HG02588 (cell line): Measurements from ENCODE around the gene SMG7.

ENCODE experiments used
- ATAC-seq: cut with Tn5 transposase; IDR thresholded peaks from one replicate; pipeline ENCODE4 v1.9.1; 2021; ENCODE audit warnings: mild to moderate bottlenecking, moderate library complexity; ENCODE audit not compliant: unreplicated experiment

The SMG7 gene

GRCh38 chr1:183466781-183467180, 5.5 kb upstream of the SMG7 start:
- ATAC-seq = no peak

GRCh38 chr1:183467687-183468086, 4.6 kb upstream of the SMG7 start:
- no peak for ATAC-seq

- peak; percentile 39 for ATAC-seq
Measured at GRCh38 chr1:183470147-183470960, 1.9 kb upstream of the SMG7 start.

- peak; percentile 26 for ATAC-seq
Measured at GRCh38 chr1:183470961-183471742, 1.1 kb upstream of the SMG7 start.

- peak; percentile 46 for ATAC-seq
Measured at GRCh38 chr1:183471743-183472487, 384 bp upstream of the SMG7 start.

- ATAC-seq = no peak
Measured at GRCh38 chr1:183473217-183473536, 878 bp downstream of the SMG7 start.

GRCh38 chr1:183476081-183476480, 3.8 kb downstream of the SMG7 start:
- no peak for ATAC-seq

- no peak for ATAC-seq
Measured at GRCh38 chr1:183477986-183478781, 5.9 kb downstream of the SMG7 start.

- ATAC-seq = peak; percentile 63
Measured at GRCh38 chr1:183480971-183481441, 8.7 kb downstream of the SMG7 start.

GRCh38 chr1:183483224-183483623, 10.9 kb downstream of the SMG7 start:
- no peak for ATAC-seq

GRCh38 chr1:183484254-183484653, 12.0 kb downstream of the SMG7 start:
- ATAC-seq = no peak

- ATAC-seq = no peak
Measured at GRCh38 chr1:183484851-183485250, 12.6 kb downstream of the SMG7 start.

GRCh38 chr1:183487674-183488442, 15.6 kb downstream of the SMG7 start:
- ATAC-seq = no peak

GRCh38 chr1:183490932-183491331, 18.6 kb downstream of the SMG7 start:
- no peak for ATAC-seq

- no peak for ATAC-seq
Measured at GRCh38 chr1:183493540-183494245, 21.4 kb downstream of the SMG7 start.

GRCh38 chr1:183495420-183495819, 23.1 kb downstream of the SMG7 start:
- no peak for ATAC-seq

- ATAC-seq = no peak
Measured at GRCh38 chr1:183497218-183497617, 24.9 kb downstream of the SMG7 start.

- no peak for ATAC-seq
Measured at GRCh38 chr1:183498342-183498991, 26.2 kb downstream of the SMG7 start.
